ENCODE data around the gene SERF2. TPM values are rescaled to one million over a fixed set of nuclear protein-coding genes. Genes with fewer than 3 reads are reported as not detected.

Gene SERF2
- total RNA-seq, 2 donors from 2014 or later: 651 to 803 TPM

- Histone ChIP-seq H3K4me3 (no peak overlapping the region), H3K4me1 (peaks cover 0 to 62% of the 10 kb centered on the region in 2 donors), H3K36me3 (peaks cover 55% of the 10 kb centered on the region), H3K27ac (peak overlapping the region in 1 of 2 donors; percentile 99), H3K27me3 (no peaks in the 10 kb centered on the region), H3K9me3 (no peaks in the 10 kb centered on the region)
- no peak for DNase-seq (ENCODE audit: low spot score)
- no peak for TF ChIP-seq CTCF (IDR thresholded peaks at IDR 0.05)
These were observed 3.1 kb downstream of the SERF2 start for GRCh38 chr15:43795197-43795596.

- no peak for TF ChIP-seq CTCF (IDR thresholded peaks at IDR 0.05)
- H3K27me3 ChIP-seq: no peaks in the 10 kb centered on the region
- H3K9me3 ChIP-seq: no peaks in the 10 kb centered on the region
- DNase-seq (ENCODE audit: low spot score): no peak
- no peak overlapping the region for H3K4me3 ChIP-seq
- peaks cover 55% of the 10 kb centered on the region for H3K36me3 ChIP-seq
- H3K4me1 ChIP-seq: peaks cover 0 to 65% of the 10 kb centered on the region in 2 donors
- H3K27ac ChIP-seq: no peak overlapping the region
These were observed 3.9 kb downstream of the SERF2 start for GRCh38 chr15:43795997-43796396.

- Histone ChIP-seq H3K27ac (no peak overlapping the region), H3K4me3 (no peak overlapping the region), H3K27me3 (no peaks in the 10 kb centered on the region), H3K9me3 (no peaks in the 10 kb centered on the region), H3K4me1 (peaks cover 0 to 68% of the 10 kb centered on the region in 2 donors), H3K36me3 (peaks cover 56% of the 10 kb centered on the region)
- no peak for TF ChIP-seq CTCF (IDR thresholded peaks at IDR 0.05)
- no peak for DNase-seq (ENCODE audit: low spot score)
These were observed 4.4 kb downstream of the SERF2 start for GRCh38 chr15:43796566-43796965.

GRCh38 chr15:43799209-43799944, 7.3 kb downstream of the SERF2 start:
- Histone ChIP-seq H3K27ac (peak overlapping the region; percentile 94 to 95), H3K4me3 (no peak overlapping the region), H3K9me3 (no peaks in the 10 kb centered on the region), H3K4me1 (peaks cover 0 to 54% of the 10 kb centered on the region in 2 donors), H3K36me3 (peaks cover 62% of the 10 kb centered on the region), H3K27me3 (no peaks in the 10 kb centered on the region)
- DNase-seq (ENCODE audit: low spot score): no peak
- no peak for TF ChIP-seq CTCF (IDR thresholded peaks at IDR 0.05)

- H3K4me1 ChIP-seq: peaks cover 0 to 48% of the 10 kb centered on the region in 2 donors
- DNase-seq (ENCODE audit: low spot score): no peak
- no peak for TF ChIP-seq CTCF (IDR thresholded peaks at IDR 0.05)
- no peaks in the 10 kb centered on the region for H3K27me3 ChIP-seq
- H3K9me3 ChIP-seq: no peaks in the 10 kb centered on the region
- H3K27ac ChIP-seq: peak within 1 kb of the TSS; percentile 94 to 95
- peak within 1 kb of the TSS; percentile 71 to 95 for H3K4me3 ChIP-seq
- peaks cover 62% of the 10 kb centered on the region for H3K36me3 ChIP-seq
These were observed 7.8 kb downstream of the SERF2 start, which contains the start of gene SERINC4 for GRCh38 chr15:43799945-43800285. TSS of gene SERINC4 (minus strand) at chr15:43800220. CDS start at chr15:43799986, 234 bp downstream.

Measured in right atrium auricular region (tissue), 2 donors.